ENCODE results near the gene TBC1D24. TPM values are rescaled to one million over a fixed set of nuclear protein-coding genes. Genes with fewer than 3 reads are reported as not detected.

The TBC1D24 gene
- total and polyA plus RNA-seq, 8 donors: 10.8 to 23.7 (median 18.2) TPM

DNA sequence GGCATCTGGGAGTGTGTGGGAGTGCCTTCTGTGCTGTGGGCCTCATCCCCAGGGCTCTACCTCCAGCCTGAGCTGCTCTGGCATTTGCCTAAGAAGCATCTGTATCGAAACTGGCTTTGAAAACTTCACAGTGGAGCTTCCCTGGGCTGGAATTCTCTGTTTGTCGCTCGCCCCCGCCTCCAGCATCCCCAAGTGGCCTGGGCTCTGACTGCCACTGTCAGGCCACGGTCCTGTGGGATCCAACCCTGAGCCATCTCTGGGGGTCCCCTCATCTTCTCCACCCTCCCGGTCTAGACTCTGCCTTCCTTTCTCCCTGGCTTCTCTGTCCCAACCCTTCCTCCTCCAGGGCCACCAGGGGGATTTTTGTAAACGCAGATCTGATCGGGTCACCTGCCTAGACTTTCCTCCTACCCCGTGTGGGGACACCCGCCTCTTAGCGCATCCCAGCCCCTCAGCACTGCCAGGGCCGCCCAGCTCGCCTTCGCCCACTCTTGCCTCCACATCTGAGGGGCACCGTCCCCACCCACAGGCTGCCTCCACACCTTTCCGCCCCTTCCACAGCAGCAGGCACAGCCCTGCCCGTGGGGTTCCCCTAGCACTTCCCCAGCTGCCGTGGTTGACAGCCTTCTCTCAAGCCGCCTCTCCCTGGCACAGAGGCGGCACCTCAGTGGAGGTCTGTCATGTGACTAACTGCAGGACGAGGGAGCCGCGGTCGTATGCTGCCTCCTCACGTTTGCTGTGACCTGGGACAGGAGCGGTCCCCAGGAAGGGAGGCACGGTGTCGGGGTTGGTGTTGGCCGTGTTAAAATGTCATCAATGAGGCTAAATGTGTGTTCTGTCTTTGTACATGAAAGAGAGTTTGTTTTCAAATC is 12.0 kb downstream of the TBC1D24 start:
- WGBS, 2 donors: 50 to 52% methylated on average over 29 of the region's 29 CpGs
- ATAC-seq: peak in 3 of 4 donors; percentile 66 to 71 (median 70)
- intact Hi-C loops (cut with DNase I): no loop called here
- H3K27me3 ChIP-seq: no peaks in the 10 kb centered on the region
- H3K9me3 ChIP-seq: no peaks in the 10 kb centered on the region
- peaks cover 6 to 14% (median 9%) of the 10 kb centered on the region in 3 donors for H3K4me1 ChIP-seq
- FAIRE-seq: no peak
- H3K4me3 ChIP-seq: no peak overlapping the region
- TF ChIP-seq, protein P1, sequence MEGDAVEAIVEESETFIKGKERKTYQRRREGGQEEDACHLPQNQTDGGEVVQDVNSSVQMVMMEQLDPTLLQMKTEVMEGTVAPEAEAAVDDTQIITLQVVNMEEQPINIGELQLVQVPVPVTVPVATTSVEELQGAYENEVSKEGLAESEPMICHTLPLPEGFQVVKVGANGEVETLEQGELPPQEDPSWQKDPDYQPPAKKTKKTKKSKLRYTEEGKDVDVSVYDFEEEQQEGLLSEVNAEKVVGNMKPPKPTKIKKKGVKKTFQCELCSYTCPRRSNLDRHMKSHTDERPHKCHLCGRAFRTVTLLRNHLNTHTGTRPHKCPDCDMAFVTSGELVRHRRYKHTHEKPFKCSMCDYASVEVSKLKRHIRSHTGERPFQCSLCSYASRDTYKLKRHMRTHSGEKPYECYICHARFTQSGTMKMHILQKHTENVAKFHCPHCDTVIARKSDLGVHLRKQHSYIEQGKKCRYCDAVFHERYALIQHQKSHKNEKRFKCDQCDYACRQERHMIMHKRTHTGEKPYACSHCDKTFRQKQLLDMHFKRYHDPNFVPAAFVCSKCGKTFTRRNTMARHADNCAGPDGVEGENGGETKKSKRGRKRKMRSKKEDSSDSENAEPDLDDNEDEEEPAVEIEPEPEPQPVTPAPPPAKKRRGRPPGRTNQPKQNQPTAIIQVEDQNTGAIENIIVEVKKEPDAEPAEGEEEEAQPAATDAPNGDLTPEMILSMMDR (IDR thresholded peaks at IDR 0.05): no peak
- peaks cover 0 to 7% (median 0%) of the 10 kb centered on the region in 3 donors for H3K36me3 ChIP-seq
- DNase-seq: peak in 5 of 6 donors; percentile 53 to 86 (median 60)
- peak overlapping the region in 2 of 4 donors; percentile 19 to 58 for H3K27ac ChIP-seq

DNA sequence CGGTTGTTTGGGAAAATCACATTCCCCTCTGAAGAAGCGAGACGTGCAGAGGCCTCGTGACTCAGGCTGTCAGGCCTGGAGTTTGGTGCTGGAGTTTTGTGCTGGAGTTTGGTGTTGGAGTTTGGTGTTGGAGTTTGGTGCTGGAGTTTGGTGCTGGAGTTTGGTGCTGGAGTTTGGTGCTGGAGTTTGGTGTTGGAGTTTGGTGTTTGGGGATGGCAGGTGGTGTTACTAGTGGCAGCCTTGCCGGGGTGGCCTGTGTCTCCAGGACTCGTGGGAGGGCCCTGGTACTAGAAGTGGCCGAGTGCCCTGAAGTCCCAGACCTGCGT is 12.6 kb downstream of the TBC1D24 start:
- Histone ChIP-seq H3K36me3 (peaks cover 0 to 7% (median 0%) of the 10 kb centered on the region in 3 donors), H3K27me3 (no peaks in the 10 kb centered on the region), H3K27ac (peak overlapping the region in 1 of 4 donors; percentile 19), H3K4me1 (peaks cover under 1 to 8% (median 8%) of the 10 kb centered on the region in 3 donors), H3K4me3 (no peak overlapping the region), H3K9me3 (no peaks in the 10 kb centered on the region)
- intact Hi-C loops (cut with DNase I): no loop called here
- 62 to 68% methylated on average over 8 of the region's 8 CpGs for WGBS, 2 donors
- ATAC-seq (no peak), FAIRE-seq (no peak), DNase-seq (no peak)
- TF ChIP-seq, protein P1 (IDR thresholded peaks at IDR 0.05): no peak

DNA sequence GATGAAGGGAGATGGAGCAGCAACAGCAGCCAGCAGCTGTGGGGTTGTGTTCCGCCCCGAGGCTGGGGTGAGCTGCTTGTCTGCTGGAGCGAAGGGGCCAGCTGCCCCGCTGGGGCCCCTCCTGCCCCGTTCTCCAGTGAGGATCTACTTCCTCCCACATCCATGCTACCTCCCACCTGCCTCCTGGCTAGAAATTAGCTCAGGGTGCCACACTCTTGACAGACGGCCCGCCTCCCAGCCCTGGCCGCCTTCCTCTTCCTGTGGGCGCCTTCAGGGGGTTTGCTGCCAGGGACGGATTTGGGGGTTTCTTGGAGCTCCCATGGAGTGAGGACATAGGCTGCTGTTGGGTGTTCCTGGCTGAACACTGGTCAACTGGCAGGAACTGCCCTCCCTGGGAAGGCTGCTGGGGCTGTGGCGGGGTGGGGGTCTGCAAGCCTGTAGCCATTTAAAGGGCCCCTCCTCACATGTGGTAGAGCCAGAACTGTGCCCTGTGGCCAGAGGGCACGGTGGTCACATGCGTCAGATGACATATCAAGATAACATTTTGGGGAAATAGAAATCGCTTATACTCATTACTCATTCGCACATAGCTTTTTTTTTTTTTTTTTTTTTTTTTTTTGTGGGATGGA is 13.1 kb downstream of the TBC1D24 start:
- DNase-seq: peak in 1 of 6 donors; percentile 60

DNA sequence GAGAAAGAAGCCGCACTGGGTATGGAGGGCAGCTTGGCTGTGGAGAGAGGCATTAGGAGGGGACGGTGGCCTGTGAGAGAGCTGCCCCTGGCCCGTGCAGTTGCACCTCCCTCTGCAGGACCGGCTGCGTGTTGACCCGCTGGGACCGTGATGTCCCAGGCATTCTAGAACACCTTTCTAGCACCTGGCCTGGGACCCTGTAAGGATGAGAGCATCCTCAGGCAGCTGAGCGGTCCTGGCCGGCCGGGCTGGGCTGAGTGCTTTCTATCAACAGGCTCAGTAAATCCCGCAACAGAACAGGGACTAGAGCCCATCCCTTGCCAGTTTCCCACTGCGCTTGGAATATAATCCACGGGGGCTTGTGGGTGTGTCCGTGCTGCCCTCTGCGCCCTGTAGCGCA is 14.7 kb downstream of the TBC1D24 start:
- no peak for FAIRE-seq
- TF ChIP-seq, protein P1 (IDR thresholded peaks at IDR 0.05): no peak
- peak in 1 of 6 donors; percentile 42 for DNase-seq
- Histone ChIP-seq H3K4me3 (no peak overlapping the region), H3K9me3 (no peaks in the 10 kb centered on the region), H3K27me3 (no peaks in the 10 kb centered on the region), H3K36me3 (peaks cover 0 to 7% (median 0%) of the 10 kb centered on the region in 3 donors), H3K4me1 (no peaks in the 10 kb centered on the region), H3K27ac (no peak overlapping the region)
- WGBS, 2 donors: 91 to 95% methylated on average over 16 of the region's 16 CpGs
- intact Hi-C loops (cut with DNase I): no loop called here
- no peak for ATAC-seq

More for the DNA sequence above, 13.1 kb downstream of the TBC1D24 start:
- TF ChIP-seq, protein P1 (IDR thresholded peaks at IDR 0.05): no peak
- Histone ChIP-seq H3K4me1 (peaks cover 0 to 5% (median 3%) of the 10 kb centered on the region in 3 donors), H3K27ac (no peak overlapping the region), H3K9me3 (no peaks in the 10 kb centered on the region), H3K4me3 (no peak overlapping the region), H3K27me3 (no peaks in the 10 kb centered on the region), H3K36me3 (peaks cover 0 to 7% (median 0%) of the 10 kb centered on the region in 3 donors)
- FAIRE-seq (no peak), ATAC-seq (no peak)
- intact Hi-C loops (cut with DNase I): no loop called here
- WGBS, 2 donors: 83 to 86% methylated on average over 15 of the region's 15 CpGs
